ENCODE measurements around the gene PIEZO1. TPM values are rescaled to one million over a fixed set of nuclear protein-coding genes. Genes with fewer than 3 reads are reported as not detected.

The PIEZO1 gene
- total and polyA plus RNA-seq, 9 of the 15 experiments (the other 6 are each of a cell fraction or from before 2014, with no cell fraction given) = 3.6 to 432 (median 131) TPM

GRCh38 chr16:88831838-88832237 is 46.8 kb upstream of the PIEZO1 start:
- H3K27ac ChIP-seq (ENCODE audit: extremely low read depth, low read depth, low read length) = no peak overlapping the region
- H3K4me3 ChIP-seq = no peak overlapping the region
- peaks cover 0 to 38% of the 10 kb centered on the region in 2 experiments; a peak in 2 of 5 replicates for H3K4me1 ChIP-seq (replicated peaks in 1 of 2; ENCODE audit: control insufficient read depth in 2 of 2, insufficient read depth in 2 of 2, low read length in 2 of 2)
- no peaks in the 10 kb centered on the region for H3K36me3 ChIP-seq (ENCODE audit: control insufficient read depth, insufficient read depth, low read length)
- WGBS (ENCODE audit: insufficient coverage, low coverage, missing lambda C conversion rate) = 53% methylated on average over 8 of the region's 13 CpGs
- intact Hi-C loops (cut with micrococcal nuclease) = no loop called here
- TF ChIP-seq NFE2 (IDR thresholded peaks at IDR 0.05; ENCODE audit: low read depth) = peak; percentile 24; the same call in 1 of the 2 replicates
- peak; percentile 79 for TF ChIP-seq ZNF263 (CRISPR knock-in tag; IDR thresholded peaks at IDR 0.05; ENCODE audit: borderline replicate concordance)
- peak in 1 of 2 experiments; percentile 47; a peak in 1 of 4 replicates for TF ChIP-seq KDM1A (IDR thresholded peaks at IDR 0.05)
- 0 out of 2 replicates have a peak, but pooled peaks have one; percentile 31 for TF ChIP-seq FOSL1 (tag; conservative IDR thresholded peaks at IDR 0.05)
- TF ChIP-seq TFAP4 (CRISPR knock-in tag; IDR thresholded peaks at IDR 0.05; ENCODE audit: borderline replicate concordance) = no peak
- TF ChIP-seq JUND (IDR thresholded peaks at IDR 0.05; ENCODE audit: borderline replicate concordance, low read depth, low read length) = peak; percentile 31; the same call in 1 of the 2 replicates
- no peak for TF ChIP-seq JUND (tag; IDR thresholded peaks at IDR 0.05; ENCODE audit: borderline replicate concordance, low read depth, low read length)
- TF ChIP-seq CTCF (IDR thresholded peaks at IDR 0.05 in 2 of 3, conservative IDR thresholded peaks at IDR 0.05 in 1 of 3; ENCODE audit: insufficient read depth in 2 of 3, low read depth in 1 of 3, low read length in 3 of 3) = peak in 2 of 3 experiments; percentile 9 to 46; a peak in 1 of 6 replicates
- no peak for TF ChIP-seq HDGF (IDR thresholded peaks at IDR 0.05)
- FAIRE-seq (no peak), ATAC-seq (peak; percentile 79), DNase-seq (ENCODE audit: extremely low read depth in 1 of 4, low spot score in 3 of 4) (peak; percentile 30 to 61 (median 43))
- H2AFZ ChIP-seq (ENCODE audit: low read depth, low read length) = no peak overlapping the region
- no peaks in the 10 kb centered on the region for H3K27me3 ChIP-seq (ENCODE audit: control insufficient read depth in 2 of 2, insufficient read depth in 2 of 2, low read length in 2 of 2)
- ChIA-PET CTCF (ENCODE audit: low intra/inter-chr PET ratio) (no interaction called here), POLR2A (no interaction called here)
- no peaks in the 10 kb centered on the region; the same call in 1 of the 2 replicates for H4K20me1 ChIP-seq (replicated peaks; ENCODE audit: control insufficient read depth, insufficient read depth, low read length)
- H3K79me2 ChIP-seq (ENCODE audit: control insufficient read depth, insufficient read depth, low read length) = no peaks in the 10 kb centered on the region
- H3K4me2 ChIP-seq (ENCODE audit: insufficient read depth, low read length) = no peak overlapping the region
- H3K9me1 ChIP-seq (ENCODE audit: control insufficient read depth, insufficient read depth, low read length) = no peaks in the 10 kb centered on the region
- no peak overlapping the region for H3K9ac ChIP-seq (ENCODE audit: insufficient read depth in 1 of 2, low read depth in 2 of 2, low read length in 2 of 2)
- no TSS peak for BruUV-seq (replicated peaks)
- H3K9me3 ChIP-seq (replicated peaks; ENCODE audit: control insufficient read depth, insufficient read depth, low read depth, low read length) = no peaks in the 10 kb centered on the region
- in situ Hi-C loops (cut with MboI) = no loop called here
